GM23338 (cell line): ENCODE results near the gene ZNF346.

Experiments used
- EZH2 ChIP-seq: fragments of 200-600 bp; sonication (generic); IDR thresholded peaks from one replicate; pipeline ENCODE4 v1.8.0; 2017; ENCODE audit warnings: antibody characterized with exemption, mild to moderate bottlenecking, low read depth; ENCODE audit not compliant: unreplicated experiment
- EZH2phosphoT487 ChIP-seq: fragments of 200-600 bp; sonication (generic); IDR thresholded peaks from one replicate; pipeline ENCODE4 v1.8.1; 2018; ENCODE audit warnings: antibody characterized with exemption; ENCODE audit not compliant: unreplicated experiment
- NANOG ChIP-seq: IDR thresholded peaks from 2 replicates; pipeline ENCODE4 v1.6.1; 2016; ENCODE audit warnings: antibody characterized with exemption, borderline replicate concordance
- POLR2AphosphoS5 ChIP-seq: IDR thresholded peaks from 2 replicates; pipeline ENCODE4 v1.6.1; 2016; ENCODE audit warnings: antibody characterized with exemption, low read depth
- STAT1 ChIP-seq: IDR thresholded peaks from one replicate; pipeline ENCODE4 v1.6.1; 2016; ENCODE audit warnings: antibody characterized with exemption; ENCODE audit not compliant: unreplicated experiment
- TF ChIP-seq, protein P1 (sequence below), 2 experiments: fragments of 200-600 bp in 1 of 2; sonication (generic) in 1 of 2; conservative IDR thresholded peaks; 2 replicates each; pipeline versions ENCODE4 v1.5.1 to v1.6.1; 2016 to 2017; ENCODE audit warnings: antibody characterized with exemption in 2 of 2, low read depth in 2 of 2, mild to moderate bottlenecking in 2 of 2, moderate library complexity in 1 of 2
- TF ChIP-seq, protein P2 (sequence below): IDR thresholded peaks from one replicate; pipeline ENCODE4 v1.6.1; 2018; ENCODE audit warnings: antibody characterized with exemption; ENCODE audit not compliant: unreplicated experiment

DNA sequence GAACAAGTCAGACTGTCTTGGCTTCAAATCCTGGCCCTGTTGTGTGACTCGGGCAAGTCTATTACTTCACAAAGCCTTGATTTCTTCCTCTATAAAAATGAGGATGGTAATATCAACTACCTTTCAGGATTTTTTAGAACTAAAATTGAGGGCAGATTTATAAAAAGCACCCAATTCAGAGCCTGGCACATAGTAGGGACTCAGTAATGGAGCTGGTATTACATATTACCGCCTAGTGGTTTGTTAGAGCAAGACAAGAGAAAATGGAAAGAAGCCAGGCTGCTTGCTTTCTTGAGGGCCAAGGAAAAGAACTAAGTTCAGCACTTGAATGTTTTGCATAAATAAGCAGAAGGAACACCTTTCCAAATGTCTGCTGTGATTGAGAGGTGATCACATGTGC is 19.4 kb downstream of the ZNF346 start:
- TF ChIP-seq, protein P1, sequence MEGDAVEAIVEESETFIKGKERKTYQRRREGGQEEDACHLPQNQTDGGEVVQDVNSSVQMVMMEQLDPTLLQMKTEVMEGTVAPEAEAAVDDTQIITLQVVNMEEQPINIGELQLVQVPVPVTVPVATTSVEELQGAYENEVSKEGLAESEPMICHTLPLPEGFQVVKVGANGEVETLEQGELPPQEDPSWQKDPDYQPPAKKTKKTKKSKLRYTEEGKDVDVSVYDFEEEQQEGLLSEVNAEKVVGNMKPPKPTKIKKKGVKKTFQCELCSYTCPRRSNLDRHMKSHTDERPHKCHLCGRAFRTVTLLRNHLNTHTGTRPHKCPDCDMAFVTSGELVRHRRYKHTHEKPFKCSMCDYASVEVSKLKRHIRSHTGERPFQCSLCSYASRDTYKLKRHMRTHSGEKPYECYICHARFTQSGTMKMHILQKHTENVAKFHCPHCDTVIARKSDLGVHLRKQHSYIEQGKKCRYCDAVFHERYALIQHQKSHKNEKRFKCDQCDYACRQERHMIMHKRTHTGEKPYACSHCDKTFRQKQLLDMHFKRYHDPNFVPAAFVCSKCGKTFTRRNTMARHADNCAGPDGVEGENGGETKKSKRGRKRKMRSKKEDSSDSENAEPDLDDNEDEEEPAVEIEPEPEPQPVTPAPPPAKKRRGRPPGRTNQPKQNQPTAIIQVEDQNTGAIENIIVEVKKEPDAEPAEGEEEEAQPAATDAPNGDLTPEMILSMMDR (conservative IDR thresholded peaks at IDR 0.05; ENCODE audit: low read depth in 2 of 2) = peak in 1 of 2 experiments; percentile 37; a peak in 2 of 4 replicates
- TF ChIP-seq EZH2 (no peak), STAT1 (no peak), NANOG (no peak), EZH2phosphoT487 (no peak), POLR2AphosphoS5 (no peak)
- TF ChIP-seq, protein P2, sequence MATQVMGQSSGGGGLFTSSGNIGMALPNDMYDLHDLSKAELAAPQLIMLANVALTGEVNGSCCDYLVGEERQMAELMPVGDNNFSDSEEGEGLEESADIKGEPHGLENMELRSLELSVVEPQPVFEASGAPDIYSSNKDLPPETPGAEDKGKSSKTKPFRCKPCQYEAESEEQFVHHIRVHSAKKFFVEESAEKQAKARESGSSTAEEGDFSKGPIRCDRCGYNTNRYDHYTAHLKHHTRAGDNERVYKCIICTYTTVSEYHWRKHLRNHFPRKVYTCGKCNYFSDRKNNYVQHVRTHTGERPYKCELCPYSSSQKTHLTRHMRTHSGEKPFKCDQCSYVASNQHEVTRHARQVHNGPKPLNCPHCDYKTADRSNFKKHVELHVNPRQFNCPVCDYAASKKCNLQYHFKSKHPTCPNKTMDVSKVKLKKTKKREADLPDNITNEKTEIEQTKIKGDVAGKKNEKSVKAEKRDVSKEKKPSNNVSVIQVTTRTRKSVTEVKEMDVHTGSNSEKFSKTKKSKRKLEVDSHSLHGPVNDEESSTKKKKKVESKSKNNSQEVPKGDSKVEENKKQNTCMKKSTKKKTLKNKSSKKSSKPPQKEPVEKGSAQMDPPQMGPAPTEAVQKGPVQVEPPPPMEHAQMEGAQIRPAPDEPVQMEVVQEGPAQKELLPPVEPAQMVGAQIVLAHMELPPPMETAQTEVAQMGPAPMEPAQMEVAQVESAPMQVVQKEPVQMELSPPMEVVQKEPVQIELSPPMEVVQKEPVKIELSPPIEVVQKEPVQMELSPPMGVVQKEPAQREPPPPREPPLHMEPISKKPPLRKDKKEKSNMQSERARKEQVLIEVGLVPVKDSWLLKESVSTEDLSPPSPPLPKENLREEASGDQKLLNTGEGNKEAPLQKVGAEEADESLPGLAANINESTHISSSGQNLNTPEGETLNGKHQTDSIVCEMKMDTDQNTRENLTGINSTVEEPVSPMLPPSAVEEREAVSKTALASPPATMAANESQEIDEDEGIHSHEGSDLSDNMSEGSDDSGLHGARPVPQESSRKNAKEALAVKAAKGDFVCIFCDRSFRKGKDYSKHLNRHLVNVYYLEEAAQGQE = no peak
